ENCODE measurements around the gene PRKAG2. TPM values are rescaled to one million over a fixed set of nuclear protein-coding genes. Genes with fewer than 3 reads are reported as not detected.

PRKAG2 gene
- total RNA-seq, 1 donor from 2014 or later = 55.4 TPM

DNA sequence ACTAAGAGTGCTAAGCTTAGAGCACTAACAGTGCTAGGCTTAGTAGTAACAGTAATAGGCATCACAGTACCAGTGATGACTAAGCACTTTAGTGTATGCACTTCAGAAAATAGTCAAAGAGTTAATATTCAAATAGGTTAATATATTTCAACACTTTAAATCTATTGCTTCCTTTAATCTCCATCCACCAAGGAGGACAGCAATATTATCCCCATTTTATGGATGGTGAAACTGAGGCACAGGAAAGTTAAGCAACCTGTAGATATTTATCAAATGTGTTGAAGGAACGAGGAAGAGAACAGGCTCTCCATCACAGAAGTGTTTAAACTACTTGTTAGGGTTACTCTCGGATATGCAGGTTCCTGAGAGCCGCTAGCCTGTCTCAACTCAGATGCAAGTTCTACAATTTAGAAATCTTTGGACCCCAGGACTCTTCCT is 165.5 kb downstream of the PRKAG2 start:
- DNase-seq (ENCODE audit: low spot score) = no peak

- no peak for DNase-seq (ENCODE audit: low spot score)
Measured at GRCh38 chr7:151710646-151711434, 166.1 kb downstream of the PRKAG2 start.

DNA sequence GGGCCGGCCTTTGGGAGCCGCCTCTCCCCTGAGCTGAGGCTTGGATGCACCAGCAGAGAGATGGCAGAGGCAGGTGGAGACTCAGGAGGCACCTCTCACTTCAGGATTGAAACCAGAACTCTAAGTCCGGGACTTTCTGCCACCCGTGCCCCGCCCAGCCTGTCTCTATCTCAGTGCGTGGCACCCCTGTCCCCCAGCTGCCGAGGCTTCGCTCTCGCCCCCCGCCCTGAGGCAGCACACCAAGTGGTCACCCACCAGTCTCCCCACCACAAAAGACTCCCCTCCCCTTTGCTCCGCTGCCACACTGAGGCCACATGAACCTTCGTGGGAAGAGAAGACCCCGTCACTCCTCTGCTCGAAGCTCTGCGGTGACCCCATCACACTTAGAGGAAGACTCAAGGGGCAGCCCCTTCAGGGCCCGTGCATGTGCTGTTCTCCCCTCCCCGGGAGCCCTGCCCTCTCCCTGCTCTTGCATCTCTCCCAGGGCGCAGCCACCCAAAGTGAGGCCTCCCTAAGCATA is 166.7 kb downstream of the PRKAG2 start:
- DNase-seq (ENCODE audit: low spot score) = no peak

- no peak for DNase-seq (ENCODE audit: low spot score)
Measured at GRCh38 chr7:151709141-151710038, 167.5 kb downstream of the PRKAG2 start.

- DNase-seq (ENCODE audit: low spot score) = no peak
Measured at GRCh38 chr7:151708610-151709009, 168.3 kb downstream of the PRKAG2 start.

- no peak for DNase-seq (ENCODE audit: low spot score)
Measured at GRCh38 chr7:151707757-151708156, 169.2 kb downstream of the PRKAG2 start.

GRCh38 chr7:151707105-151707469 is 169.8 kb downstream of the PRKAG2 start:
- DNase-seq (ENCODE audit: low spot score) = no peak

- no peak for DNase-seq (ENCODE audit: low spot score)
Measured at GRCh38 chr7:151706277-151707104, 170.4 kb downstream of the PRKAG2 start.

- DNase-seq (ENCODE audit: low spot score) = no peak
Measured at GRCh38 chr7:151705636-151706276, 171.2 kb downstream of the PRKAG2 start.

GRCh38 chr7:151704960-151705635 is 171.8 kb downstream of the PRKAG2 start:
- DNase-seq (ENCODE audit: low spot score) = no peak

- DNase-seq (ENCODE audit: low spot score) = no peak
Measured at GRCh38 chr7:151704299-151704959, 172.5 kb downstream of the PRKAG2 start.

GRCh38 chr7:151702961-151703360 is 174.0 kb downstream of the PRKAG2 start:
- DNase-seq (ENCODE audit: low spot score) = no peak

DNA sequence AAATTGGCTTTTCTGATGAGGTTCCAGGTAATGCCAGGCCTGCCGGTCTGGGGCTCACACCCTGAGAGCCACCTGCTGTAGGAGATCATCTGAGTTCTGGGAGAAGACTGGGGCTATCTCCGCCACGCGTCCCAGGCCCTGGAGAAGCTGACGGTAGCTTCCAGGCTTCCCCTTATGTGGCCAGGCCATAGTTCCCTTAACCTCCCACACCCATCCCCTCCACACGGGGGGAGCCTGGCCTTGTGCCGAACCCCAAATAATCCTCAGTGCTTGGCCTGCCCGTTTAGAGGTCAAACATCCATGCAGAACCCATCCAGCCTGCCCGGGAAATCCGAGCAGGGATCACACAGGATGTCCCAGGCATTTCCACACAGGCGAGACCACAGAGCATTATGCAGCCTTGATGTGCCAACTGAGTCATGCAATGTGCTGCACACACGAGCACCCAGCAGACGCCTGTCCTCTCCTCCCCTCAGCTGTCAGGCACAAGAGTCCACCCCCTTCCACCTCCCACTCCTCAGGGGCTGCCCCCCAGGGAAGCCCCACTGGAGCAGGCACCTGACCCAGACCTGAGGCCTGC is 176.2 kb downstream of the PRKAG2 start:
- DNase-seq (ENCODE audit: low spot score) = no peak

GRCh38 chr7:151699928-151700319 is 177.0 kb downstream of the PRKAG2 start:
- no peak for DNase-seq (ENCODE audit: low spot score)

DNA sequence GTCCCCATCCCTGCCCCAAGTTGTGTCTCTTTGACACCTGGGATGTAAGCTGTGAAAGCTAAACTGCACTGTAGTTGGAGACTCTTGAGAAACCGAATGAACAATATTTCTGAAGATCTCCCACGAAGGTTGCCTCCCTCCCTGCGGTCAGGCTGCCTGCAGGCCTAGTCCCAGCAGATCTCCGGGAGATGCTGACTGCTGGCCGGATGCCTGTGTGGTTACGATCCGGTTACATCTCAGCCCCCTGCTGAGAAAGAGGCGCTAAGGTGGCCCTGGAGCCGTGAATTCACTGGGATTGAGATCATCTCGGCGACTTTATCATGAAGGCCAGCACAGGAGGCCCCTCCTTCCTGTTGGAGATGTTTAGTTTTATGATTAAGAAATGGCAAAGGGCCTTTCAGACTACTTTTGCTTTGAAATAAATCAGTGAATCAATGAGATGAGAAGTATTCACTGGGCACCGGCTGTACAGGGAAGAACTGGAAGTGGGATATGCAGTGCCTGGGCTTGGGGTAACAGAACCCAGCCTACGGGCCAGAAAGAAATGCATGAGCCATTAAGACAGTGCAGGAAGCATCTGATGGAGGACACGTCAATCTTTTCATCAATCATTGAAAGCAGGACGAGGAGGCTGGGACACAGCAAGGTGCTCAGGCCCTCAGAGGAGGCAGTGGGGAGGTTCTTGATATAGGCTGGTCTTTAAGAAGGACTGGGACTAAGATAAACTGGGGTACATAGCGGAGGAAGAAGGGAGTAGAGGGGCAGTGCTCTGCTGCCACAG is 177.6 kb downstream of the PRKAG2 start:
- no peak for DNase-seq (ENCODE audit: low spot score)

GRCh38 chr7:151697942-151698341 is 179.0 kb downstream of the PRKAG2 start:
- DNase-seq (ENCODE audit: low spot score) = no peak

DNA sequence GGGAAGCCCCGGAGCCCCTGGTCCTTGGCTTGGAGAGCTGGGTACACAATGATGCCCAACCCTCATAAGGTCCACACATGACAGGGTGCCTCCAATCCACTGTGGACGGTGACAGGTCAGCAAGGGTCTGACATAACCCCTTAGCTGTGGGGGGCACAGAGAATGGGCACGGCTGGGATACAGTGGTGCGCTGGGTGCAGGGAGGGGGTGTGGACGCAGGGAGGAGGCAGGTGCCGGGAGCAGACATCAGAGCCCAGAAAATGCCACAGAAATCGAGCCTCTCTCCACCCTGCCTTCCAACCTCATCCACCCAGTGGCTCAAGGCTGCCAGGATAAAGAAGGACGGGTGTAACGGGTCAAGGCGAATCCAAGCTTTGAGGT is 179.4 kb downstream of the PRKAG2 start:
- DNase-seq (ENCODE audit: low spot score) = no peak

DNA sequence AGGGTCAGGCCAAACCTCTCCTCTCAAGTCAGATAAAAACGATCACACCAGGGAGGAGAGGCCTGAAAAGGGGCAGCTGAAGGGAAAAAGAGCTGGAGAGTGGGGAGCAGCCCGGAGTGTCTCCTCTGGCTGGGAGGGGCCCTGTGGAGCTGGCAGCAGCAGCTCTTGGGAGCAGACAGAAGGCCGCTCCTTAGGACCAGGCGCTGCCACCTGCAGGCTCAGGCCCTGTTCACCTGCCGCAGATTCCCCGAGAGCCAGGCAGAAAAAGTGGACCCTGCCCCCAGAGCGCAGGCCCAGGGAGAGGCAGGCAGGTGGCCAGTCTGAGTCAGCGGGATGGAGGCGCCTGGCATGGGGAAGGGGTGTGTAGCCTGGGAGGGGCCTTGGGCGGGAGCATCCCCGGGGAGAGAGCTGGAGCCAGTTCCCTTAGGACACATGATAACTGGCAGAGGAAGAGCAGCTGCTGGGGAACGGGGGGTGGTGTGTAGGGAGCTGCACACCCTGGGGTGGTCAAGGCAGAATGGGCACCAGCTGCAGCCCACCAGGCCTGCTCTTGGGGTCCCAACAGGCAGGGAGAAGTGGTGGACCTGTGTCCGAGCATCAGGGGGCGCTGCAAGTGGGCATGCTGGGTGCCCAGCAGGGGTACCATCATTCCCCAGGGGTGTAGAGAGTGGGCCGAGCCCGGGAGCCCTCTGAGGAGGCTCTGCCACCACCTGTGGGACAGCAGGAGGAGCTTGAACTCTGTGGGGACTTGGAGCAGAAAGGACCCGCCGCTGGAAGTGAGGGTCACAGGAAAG is 180.0 kb downstream of the PRKAG2 start:
- no peak for DNase-seq (ENCODE audit: low spot score)

Measured in ureter (tissue), 1 donor.